ENCODE data around the gene DACH1. TPM values are rescaled to one million over a fixed set of nuclear protein-coding genes. Genes with fewer than 3 reads are reported as not detected.

The DACH1 gene
- total RNA-seq, 1 donor from 2014 or later: 1.6 TPM

GRCh38 chr13:71704656-71705055 is 162.3 kb downstream of the DACH1 start:
- Histone ChIP-seq H2AFZ (ENCODE audit: low read depth, low read length) (no peak overlapping the region), H3K4me2 (ENCODE audit: low read length) (no peak overlapping the region), H3K27me3 (ENCODE audit: insufficient read depth, low read length) (no peaks in the 10 kb centered on the region), H3K79me2 (ENCODE audit: insufficient read depth, low read length) (no peaks in the 10 kb centered on the region), H4K20me1 (ENCODE audit: insufficient read depth, low read length) (no peaks in the 10 kb centered on the region), H3K9me3 (ENCODE audit: insufficient read depth, low read depth, low read length) (no peaks in the 10 kb centered on the region), H3K4me3 (ENCODE audit: insufficient read depth, low read depth, low read length) (no peak overlapping the region), H3K4me1 (ENCODE audit: insufficient read depth, low read length) (no peaks in the 10 kb centered on the region), H3K9ac (ENCODE audit: low read length) (no peak overlapping the region), H3K36me3 (ENCODE audit: insufficient read depth, low read length) (no peaks in the 10 kb centered on the region), H3K27ac (ENCODE audit: low read depth, low read length) (no peak overlapping the region)
- Mint-ChIP-seq H3K4me3 (ENCODE audit: unreplicated experiment) (no peak overlapping the region), H3K27ac (ENCODE audit: unreplicated experiment) (no peak overlapping the region), H3K36me3 (ENCODE audit: low read depth, unreplicated experiment) (no peaks in the 10 kb centered on the region), H3K4me1 (ENCODE audit: low read depth, unreplicated experiment) (no peaks in the 10 kb centered on the region), H3K27me3 (ENCODE audit: low read depth, unreplicated experiment) (no peaks in the 10 kb centered on the region), H3K9me3 (ENCODE audit: unreplicated experiment) (no peaks in the 10 kb centered on the region)
- no peak for FAIRE-seq
- no peak for DNase-seq (ENCODE audit: low read depth)
- TF ChIP-seq EZH2 (IDR thresholded peaks at IDR 0.05; ENCODE audit: insufficient read depth, low read length) (no peak), CTCF (IDR thresholded peaks at IDR 0.05; ENCODE audit: insufficient read depth, low read depth, low read length) (no peak)

- Histone ChIP-seq H3K4me3 (ENCODE audit: insufficient read depth, low read depth, low read length) (no peak overlapping the region), H3K27me3 (ENCODE audit: insufficient read depth, low read length) (no peaks in the 10 kb centered on the region), H3K4me2 (ENCODE audit: low read length) (no peak overlapping the region), H2AFZ (ENCODE audit: low read depth, low read length) (no peak overlapping the region), H3K9me3 (ENCODE audit: insufficient read depth, low read depth, low read length) (no peaks in the 10 kb centered on the region), H3K36me3 (ENCODE audit: insufficient read depth, low read length) (no peaks in the 10 kb centered on the region), H4K20me1 (ENCODE audit: insufficient read depth, low read length) (no peaks in the 10 kb centered on the region), H3K27ac (ENCODE audit: low read depth, low read length) (no peak overlapping the region), H3K4me1 (ENCODE audit: insufficient read depth, low read length) (no peaks in the 10 kb centered on the region), H3K79me2 (ENCODE audit: insufficient read depth, low read length) (no peaks in the 10 kb centered on the region), H3K9ac (ENCODE audit: low read length) (no peak overlapping the region)
- H3K9me3 Mint-ChIP-seq (ENCODE audit: unreplicated experiment): no peaks in the 10 kb centered on the region
- no peaks in the 10 kb centered on the region for H3K4me1 Mint-ChIP-seq (ENCODE audit: low read depth, unreplicated experiment)
- no peak for TF ChIP-seq EZH2 (IDR thresholded peaks at IDR 0.05; ENCODE audit: insufficient read depth, low read length)
- no peak for TF ChIP-seq CTCF (IDR thresholded peaks at IDR 0.05; ENCODE audit: insufficient read depth, low read depth, low read length)
- H3K36me3 Mint-ChIP-seq (ENCODE audit: low read depth, unreplicated experiment): no peaks in the 10 kb centered on the region
- DNase-seq (ENCODE audit: low read depth): no peak
- no peak for FAIRE-seq
- H3K4me3 Mint-ChIP-seq (ENCODE audit: unreplicated experiment): no peak overlapping the region
- no peaks in the 10 kb centered on the region for H3K27me3 Mint-ChIP-seq (ENCODE audit: low read depth, unreplicated experiment)
- no peak overlapping the region for H3K27ac Mint-ChIP-seq (ENCODE audit: unreplicated experiment)
Measured at GRCh38 chr13:71703138-71703537, 163.9 kb downstream of the DACH1 start.

- Histone ChIP-seq H3K9ac (ENCODE audit: low read length) (no peak overlapping the region), H3K79me2 (ENCODE audit: insufficient read depth, low read length) (no peaks in the 10 kb centered on the region), H3K27me3 (ENCODE audit: insufficient read depth, low read length) (no peaks in the 10 kb centered on the region), H3K27ac (ENCODE audit: low read depth, low read length) (no peak overlapping the region), H3K9me3 (ENCODE audit: insufficient read depth, low read depth, low read length) (no peaks in the 10 kb centered on the region), H3K4me1 (ENCODE audit: insufficient read depth, low read length) (no peaks in the 10 kb centered on the region), H2AFZ (ENCODE audit: low read depth, low read length) (no peak overlapping the region), H3K4me3 (ENCODE audit: insufficient read depth, low read depth, low read length) (no peak overlapping the region), H3K36me3 (ENCODE audit: insufficient read depth, low read length) (no peaks in the 10 kb centered on the region), H4K20me1 (ENCODE audit: insufficient read depth, low read length) (no peaks in the 10 kb centered on the region), H3K4me2 (ENCODE audit: low read length) (no peak overlapping the region)
- Mint-ChIP-seq H3K36me3 (ENCODE audit: low read depth, unreplicated experiment) (no peaks in the 10 kb centered on the region), H3K9me3 (ENCODE audit: unreplicated experiment) (no peaks in the 10 kb centered on the region), H3K4me3 (ENCODE audit: unreplicated experiment) (no peak overlapping the region), H3K27me3 (ENCODE audit: low read depth, unreplicated experiment) (no peaks in the 10 kb centered on the region), H3K4me1 (ENCODE audit: low read depth, unreplicated experiment) (no peaks in the 10 kb centered on the region), H3K27ac (ENCODE audit: unreplicated experiment) (no peak overlapping the region)
- DNase-seq (ENCODE audit: low read depth) (no peak), FAIRE-seq (no peak)
- no peak for TF ChIP-seq CTCF (IDR thresholded peaks at IDR 0.05; ENCODE audit: insufficient read depth, low read depth, low read length)
- no peak for TF ChIP-seq EZH2 (IDR thresholded peaks at IDR 0.05; ENCODE audit: insufficient read depth, low read length)
Measured at GRCh38 chr13:71702253-71702652, 164.8 kb downstream of the DACH1 start.
